PC-3 (cell line): ENCODE results near the gene TMEM143. TPM values are rescaled to one million over a fixed set of nuclear protein-coding genes. Genes with fewer than 3 reads are reported as not detected.

ENCODE experiments used
- ATAC-seq: fragments of 200-7000 bp; cut with Tn5 transposase; 2 replicates; pipeline ENCODE4 v1.9.1; 2020; ENCODE audit warnings: mild to moderate bottlenecking, moderate library complexity
- BruUV-seq: library from RNA; stranded (reverse); fragments of 400-500 nt; replicated peaks from 2 replicates; lab custom pipeline; 2021; lab: Mats Ljungman, UMichigan
- CTCF ChIA-PET: fragments of 300-600 bp; sonication (Branson Sonifier 250); formaldehyde crosslinking; loops from one replicate; lab custom pipeline; 2022; ENCODE audit warnings: antibody characterized with exemption; lab: Charles Lee
- POLR2A ChIA-PET: fragments of 300-600 bp; sonication (Branson Sonifier 250); formaldehyde crosslinking; loops from one replicate; lab custom pipeline; 2022; ENCODE audit warnings: antibody characterized with exemption; ENCODE audit not compliant: unreplicated experiment; lab: Charles Lee
- DNase-seq: peaks from one replicate; pipeline ENCODE4 v3.0.0-alpha.2; 2015
- H2AFZ ChIP-seq: fragments of 300-600 bp; sonication (generic); 2 replicates; pipeline ENCODE4 v1.6.0; 2016; ENCODE audit warnings: antibody characterized with exemption, low read length
- H3F3A ChIP-seq: fragments of 300-600 bp; sonication (generic); one replicate; pipeline ENCODE4 v1.6.0; 2017; ENCODE audit warnings: antibody characterized with exemption, low read length, control low read depth, mild to moderate bottlenecking; ENCODE audit not compliant: unreplicated experiment
- H3K27ac ChIP-seq: fragments of 300-600 bp; sonication (generic); 2 replicates; pipeline ENCODE4 v1.5.1; 2016; ENCODE audit warnings: mild to moderate bottlenecking, low read length
- H3K27me3 ChIP-seq: fragments of 300-600 bp; sonication (generic); 2 replicates; pipeline ENCODE4 v1.6.1; 2016; ENCODE audit warnings: low read length, mixed read lengths
- H3K36me3 ChIP-seq: fragments of 300-600 bp; sonication (generic); 2 replicates; pipeline ENCODE4 v1.6.1; 2016; ENCODE audit warnings: low read depth, mixed run types, low read length, mixed read lengths
- H3K4me1 ChIP-seq: fragments of 300-600 bp; sonication (generic); 2 replicates; pipeline ENCODE4 v1.5.1; 2016; ENCODE audit warnings: low read length; ENCODE audit not compliant: insufficient read depth
- H3K4me2 ChIP-seq: fragments of 300-600 bp; sonication (generic); 2 replicates; pipeline ENCODE4 v1.6.0; 2016; ENCODE audit warnings: low read length
- H3K4me3 ChIP-seq: fragments of 300-600 bp; sonication (generic); 2 replicates; pipeline ENCODE4 v1.5.1; 2016; ENCODE audit warnings: mild to moderate bottlenecking, low read length, mixed read lengths
- H3K79me2 ChIP-seq: fragments of 300-600 bp; sonication (generic); 2 replicates; pipeline ENCODE4 v1.6.1; 2017; ENCODE audit warnings: low read length, mixed read lengths
- H3K9ac ChIP-seq: fragments of 300-600 bp; sonication (generic); 2 replicates; pipeline ENCODE4 v1.6.0; 2016; ENCODE audit warnings: mild to moderate bottlenecking, low read length
- H3K9me2 ChIP-seq: fragments of 300-600 bp; sonication (generic); replicated peaks from 2 replicates; pipeline ENCODE4 v1.6.1; 2016; ENCODE audit warnings: mixed run types, low read length, mixed read lengths
- H3K9me3 ChIP-seq: fragments of 300-600 bp; sonication (generic); 2 replicates; pipeline ENCODE4 v1.6.1; 2016; ENCODE audit warnings: low read length, mixed read lengths
- H4K20me1 ChIP-seq: fragments of 300-600 bp; sonication (generic); 2 replicates; pipeline ENCODE4 v1.6.1; 2016; ENCODE audit warnings: low read length, mixed read lengths
- EZH2 ChIP-seq: fragments of 300-600 bp; sonication (generic); IDR thresholded peaks from one replicate; pipeline ENCODE4 v1.6.1; 2017; ENCODE audit warnings: antibody characterized with exemption, mild to moderate bottlenecking, low read length; ENCODE audit not compliant: unreplicated experiment
- EZH2phosphoT487 ChIP-seq: fragments of 300-600 bp; sonication (generic); IDR thresholded peaks from 2 replicates; pipeline ENCODE4 v1.6.1; 2018; ENCODE audit warnings: mild to moderate bottlenecking, antibody characterized with exemption, low read length, borderline replicate concordance
- intact Hi-C: fragments of 100-400 bp; cut with micrococcal nuclease; formaldehyde crosslinking; loops from 2 replicates; pipeline ENCODE4 v1.9.0; 2023
- total RNA-seq: library from RNA; depleted of rRNA; stranded (reverse); fragments of >200 nt; gene quantifications from 2 replicates; pipeline ENCODE4 v1.2.3, GENCODE V29; 2014
- TF ChIP-seq, protein P1 (sequence below): fragments of 300-600 bp; sonication (generic); conservative IDR thresholded peaks from 2 replicates; pipeline ENCODE4 v1.5.1; 2017; ENCODE audit warnings: antibody characterized with exemption, low read depth, mild to moderate bottlenecking, low read length

TMEM143 gene
- total RNA-seq, 1 experiment from 2014 or later, result 7.1 TPM

DNA sequence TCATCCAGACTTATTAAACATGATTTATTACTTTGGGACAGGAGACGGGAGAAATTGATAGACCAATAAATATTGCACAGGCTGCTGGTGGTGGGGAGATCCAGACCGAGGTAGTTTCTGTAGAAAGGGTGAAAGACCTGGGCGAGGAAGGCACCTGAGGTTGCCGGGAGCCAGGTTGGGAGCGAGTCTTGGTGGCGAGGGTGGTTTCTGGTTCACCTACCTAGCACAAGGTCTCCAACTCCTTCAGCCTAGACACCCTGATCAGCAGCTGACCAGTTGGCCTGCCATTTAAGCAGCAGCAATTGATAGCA, 31.4 kb downstream of the TMEM143 start:
- Histone ChIP-seq H3K4me3 (peak overlapping the region; percentile 55), H4K20me1 (no peaks in the 10 kb centered on the region), H3K9me2 (no peaks in the 10 kb centered on the region), H3K36me3 (no peaks in the 10 kb centered on the region), H3F3A (no peaks in the 10 kb centered on the region), H3K79me2 (no peaks in the 10 kb centered on the region), H3K27me3 (no peaks in the 10 kb centered on the region), H3K9me3 (no peaks in the 10 kb centered on the region), H3K4me1 (peaks cover 13% of the 10 kb centered on the region), H3K27ac (0 out of 2 replicates have a peak overlapping the region, but pooled peaks have one; percentile 20), H3K9ac (no peak overlapping the region), H3K4me2 (peak overlapping the region; percentile 90), H2AFZ (peak overlapping the region; percentile 36)
- DNase-seq, result no peak
- ATAC-seq, result no peak
- ChIA-PET POLR2A (interaction anchor here (0.6 to 1.4 kb wide), 4 partner anchors 9 to 32 kb away, joined by 3 to 11 read pairs (median 4); partner anchors contain the start of genes SYNGR4 and TMEM143), CTCF (interaction anchor here (0.5 to 2.6 kb wide), 8 partner anchors 9 to 372 kb away, joined by 3 to 38 read pairs (median 6); a partner anchor contains a TSS)
- TF ChIP-seq, protein P1, sequence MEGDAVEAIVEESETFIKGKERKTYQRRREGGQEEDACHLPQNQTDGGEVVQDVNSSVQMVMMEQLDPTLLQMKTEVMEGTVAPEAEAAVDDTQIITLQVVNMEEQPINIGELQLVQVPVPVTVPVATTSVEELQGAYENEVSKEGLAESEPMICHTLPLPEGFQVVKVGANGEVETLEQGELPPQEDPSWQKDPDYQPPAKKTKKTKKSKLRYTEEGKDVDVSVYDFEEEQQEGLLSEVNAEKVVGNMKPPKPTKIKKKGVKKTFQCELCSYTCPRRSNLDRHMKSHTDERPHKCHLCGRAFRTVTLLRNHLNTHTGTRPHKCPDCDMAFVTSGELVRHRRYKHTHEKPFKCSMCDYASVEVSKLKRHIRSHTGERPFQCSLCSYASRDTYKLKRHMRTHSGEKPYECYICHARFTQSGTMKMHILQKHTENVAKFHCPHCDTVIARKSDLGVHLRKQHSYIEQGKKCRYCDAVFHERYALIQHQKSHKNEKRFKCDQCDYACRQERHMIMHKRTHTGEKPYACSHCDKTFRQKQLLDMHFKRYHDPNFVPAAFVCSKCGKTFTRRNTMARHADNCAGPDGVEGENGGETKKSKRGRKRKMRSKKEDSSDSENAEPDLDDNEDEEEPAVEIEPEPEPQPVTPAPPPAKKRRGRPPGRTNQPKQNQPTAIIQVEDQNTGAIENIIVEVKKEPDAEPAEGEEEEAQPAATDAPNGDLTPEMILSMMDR, result no peak
- no peak for TF ChIP-seq EZH2phosphoT487
- TF ChIP-seq EZH2, result no peak
- BruUV-seq, result TSS peak; percentile 12
- intact Hi-C loops, result loop anchor here (2.0 kb wide), 1 partner anchor 66 kb away; no protein-coding TSS in a partner anchor

DNA sequence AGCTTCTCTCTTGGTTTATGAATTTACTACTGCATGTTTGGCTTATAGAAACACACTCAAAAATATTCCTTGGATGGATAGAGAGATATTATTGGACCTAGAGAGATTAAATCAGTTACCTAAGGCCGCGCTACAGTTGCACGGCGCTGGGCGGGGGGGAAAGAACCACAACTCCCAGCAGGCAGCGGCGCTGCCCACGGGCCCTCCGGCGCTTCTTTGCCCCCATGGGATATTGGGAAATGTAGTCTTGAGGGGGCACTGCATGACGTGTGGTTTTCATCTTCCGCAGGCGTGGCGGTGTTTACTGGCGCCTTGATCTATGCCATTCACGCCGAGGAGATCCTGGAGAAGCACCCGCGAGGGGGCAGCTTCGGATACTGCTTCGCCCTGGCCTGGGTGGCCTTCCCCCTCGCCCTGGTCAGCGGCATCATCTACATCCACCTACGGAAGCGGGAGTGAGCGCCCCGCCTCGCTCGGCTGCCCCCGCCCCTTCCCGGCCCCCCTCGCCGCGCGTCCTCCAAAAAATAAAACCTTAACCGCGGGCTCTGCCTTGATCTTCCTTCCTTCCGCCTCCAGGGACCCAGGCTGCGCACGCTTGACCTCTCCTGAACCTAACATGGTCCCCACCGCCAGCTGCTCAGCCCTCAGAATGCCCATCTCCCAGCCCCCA, 33.6 kb downstream of the TMEM143 start:
- no peaks in the 10 kb centered on the region for H3F3A ChIP-seq
- ChIA-PET POLR2A (no interaction called here), CTCF (interaction anchor here (0.6 kb wide), 1 partner anchor 10 kb away, joined by 6 read pairs; no protein-coding TSS in a partner anchor)
- intact Hi-C loops, result no loop called here
- H3K4me1 ChIP-seq, result peaks cover 25% of the 10 kb centered on the region
- ATAC-seq (no peak), DNase-seq (no peak)
- no peak overlapping the region for H2AFZ ChIP-seq
- no peak overlapping the region for H3K9ac ChIP-seq
- H3K27ac ChIP-seq, result no peak overlapping the region
- H3K4me2 ChIP-seq, result no peak overlapping the region
- H3K79me2 ChIP-seq, result no peaks in the 10 kb centered on the region
- TF ChIP-seq EZH2 (no peak), EZH2phosphoT487 (no peak)
- TF ChIP-seq, protein P1, result no peak
- no peaks in the 10 kb centered on the region for H3K27me3 ChIP-seq
- no peaks in the 10 kb centered on the region for H3K36me3 ChIP-seq
- H3K9me2 ChIP-seq, result no peaks in the 10 kb centered on the region
- no peak overlapping the region for H3K4me3 ChIP-seq
- H3K9me3 ChIP-seq, result no peaks in the 10 kb centered on the region
- no TSS peak for BruUV-seq
- no peaks in the 10 kb centered on the region for H4K20me1 ChIP-seq
